Measurements from ENCODE around the gene PDCL2. TPM values are rescaled to one million over a fixed set of nuclear protein-coding genes. Genes with fewer than 3 reads are reported as not detected.
A peak's percentile ranks its signal among the peaks of the same experiment; 100 is the strongest.

PDCL2 gene
- total RNA-seq, 1 donor from 2014 or later: not detected

DNA sequence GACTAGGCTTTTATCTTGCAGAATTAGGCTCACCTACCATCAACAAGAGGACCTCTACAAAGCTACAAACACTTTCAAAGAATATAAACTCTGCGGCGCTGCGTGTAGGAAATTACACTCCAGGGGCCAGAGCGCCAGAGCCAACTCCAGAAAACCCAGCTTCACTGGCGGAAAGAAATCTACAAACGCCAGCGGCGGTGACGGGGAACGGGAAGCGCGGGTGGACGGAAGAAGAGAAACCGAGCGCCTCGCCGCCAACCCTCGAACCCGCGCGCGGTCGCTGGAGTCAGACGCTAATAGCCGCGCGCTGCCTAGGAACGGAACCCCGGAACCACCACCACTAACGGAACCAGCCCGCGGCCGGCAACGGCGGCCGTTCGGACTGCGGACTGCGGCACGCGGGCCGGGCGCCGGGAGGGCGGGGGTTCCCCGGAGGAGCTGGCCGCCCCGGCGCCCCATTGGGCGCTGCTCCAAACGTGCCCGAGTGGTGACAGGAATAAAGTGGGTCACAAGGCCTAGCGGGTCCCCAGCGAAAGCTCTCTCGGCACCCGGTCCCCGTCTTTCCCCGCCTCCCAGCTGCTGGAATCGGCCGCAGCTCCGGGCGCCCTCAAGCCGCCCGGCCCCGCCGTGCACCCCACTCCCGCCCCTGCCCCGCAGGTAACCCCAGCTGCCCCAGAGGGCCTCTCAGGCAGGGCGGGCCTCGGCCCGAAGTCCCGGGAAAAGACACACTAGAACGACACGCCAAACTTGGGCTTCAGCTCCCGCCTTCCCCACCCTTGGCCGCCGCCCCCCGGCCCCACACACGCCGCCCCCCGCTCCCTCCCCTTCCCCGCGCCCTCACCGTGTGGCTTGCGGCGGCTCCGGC lies 46.2 kb downstream of the PDCL2 start:
- peak; percentile 87 for DNase-seq (ENCODE audit: low spot score)
- intact Hi-C loops (cut with DNase I): loop anchor here (1.0 to 5.0 kb wide), 3 partner anchors 150 to 306 kb away; partner anchors contain the start of genes EXOC1 and SRD5A3

DNA sequence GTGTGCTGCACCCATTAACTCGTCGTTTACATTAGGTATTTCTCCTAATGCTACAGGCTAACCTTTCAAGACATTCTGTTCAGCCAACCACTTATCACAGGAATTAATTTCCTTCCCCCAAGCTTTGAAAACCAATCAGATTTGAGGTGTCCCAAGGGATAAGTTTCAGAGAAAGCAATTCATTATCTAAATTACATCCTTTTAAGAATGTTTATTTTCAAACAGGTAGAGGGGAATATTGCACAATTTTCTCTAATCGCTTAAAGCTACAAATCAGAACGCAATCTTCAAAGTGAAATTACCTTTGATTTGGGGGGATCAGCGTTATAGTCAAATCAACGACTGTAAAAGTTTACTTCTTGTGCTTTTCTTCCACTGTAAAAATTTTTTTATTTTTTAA lies 46.9 kb downstream of the PDCL2 start:
- DNase-seq (ENCODE audit: low spot score): no peak
- intact Hi-C loops (cut with DNase I): loop anchor here (5.0 kb wide), 1 partner anchor 307 kb away; the partner anchor contains the start of gene EXOC1

- intact Hi-C loops (cut with DNase I): no loop called here
- DNase-seq (ENCODE audit: low spot score): no peak
Observed at GRCh38 chr4:55543858-55544257, 48.2 kb downstream of the PDCL2 start.

GRCh38 chr4:55540271-55540670 lies 51.8 kb downstream of the PDCL2 start:
- intact Hi-C loops (cut with DNase I): no loop called here
- DNase-seq (ENCODE audit: low spot score): no peak

GRCh38 chr4:55539658-55540057 lies 52.4 kb downstream of the PDCL2 start:
- intact Hi-C loops (cut with DNase I): no loop called here
- no peak for DNase-seq (ENCODE audit: low spot score)

- DNase-seq (ENCODE audit: low spot score): no peak
Observed at GRCh38 chr4:55538531-55538930, 53.5 kb downstream of the PDCL2 start.

DNA sequence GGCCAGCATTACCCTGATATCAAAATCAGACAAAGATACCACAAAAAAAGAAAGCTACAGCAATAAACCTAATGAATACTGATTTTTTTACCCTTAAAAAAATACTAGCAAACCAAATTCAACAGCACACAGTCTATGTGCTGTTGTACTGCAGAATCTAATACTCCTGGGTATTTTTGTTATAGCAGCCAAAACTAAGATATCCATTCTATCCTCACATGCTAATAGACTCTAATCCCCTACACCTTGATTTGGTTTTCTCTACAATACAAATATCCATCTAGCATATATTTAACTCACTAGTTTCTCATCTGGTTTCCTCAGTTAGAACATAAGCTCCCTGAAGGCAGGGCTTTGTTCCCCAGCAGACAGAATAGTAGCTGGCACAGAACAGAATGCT lies 57.7 kb downstream of the PDCL2 start:
- intact Hi-C loops (cut with DNase I): no loop called here
- DNase-seq (ENCODE audit: low spot score): no peak

More at GRCh38 chr4:55538531-55538930, 53.5 kb downstream of the PDCL2 start:
- intact Hi-C loops (cut with DNase I): no loop called here

DNA sequence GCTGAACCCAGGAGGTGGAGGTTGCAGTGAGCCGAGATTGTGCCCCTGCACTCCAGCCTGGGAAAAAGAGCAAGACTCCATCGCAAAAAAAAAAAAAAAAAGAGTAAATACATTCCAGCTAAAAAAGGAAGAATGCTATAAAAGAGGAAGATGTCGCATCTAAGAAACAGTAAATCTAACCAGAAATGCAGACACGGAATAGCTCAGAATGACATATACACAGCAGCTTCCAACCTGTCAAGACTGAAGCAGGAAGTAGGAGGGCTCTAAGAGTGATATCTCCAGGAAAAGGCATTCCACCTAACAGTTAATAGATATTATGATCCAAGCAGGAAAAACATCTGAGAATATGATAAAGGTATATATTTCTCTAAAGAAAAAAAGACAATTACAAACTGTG lies 61.4 kb downstream of the PDCL2 start:
- DNase-seq (ENCODE audit: low spot score): no peak
- intact Hi-C loops (cut with DNase I): no loop called here

GRCh38 chr4:55530167-55530566 lies 61.9 kb downstream of the PDCL2 start:
- no peak for DNase-seq (ENCODE audit: low spot score)
- intact Hi-C loops (cut with DNase I): no loop called here

DNA sequence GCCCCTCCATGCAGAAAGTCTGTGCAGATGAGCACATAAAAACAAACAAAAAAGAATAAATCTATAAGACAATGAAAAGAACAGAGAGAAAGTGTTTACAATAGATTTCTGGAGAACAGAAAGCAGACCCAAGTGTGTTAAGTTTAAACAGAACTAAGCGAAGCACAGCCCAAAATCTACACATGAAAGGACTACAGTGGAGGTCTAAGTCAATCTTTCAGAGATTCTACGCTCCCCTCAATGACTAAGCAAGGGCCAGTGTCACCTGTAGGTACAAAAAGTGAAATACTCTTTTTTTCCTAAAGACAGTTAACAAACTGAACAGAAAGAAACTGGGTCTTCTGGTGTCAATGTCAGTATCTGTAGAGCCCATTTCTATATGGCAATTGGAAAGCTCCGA lies 63.6 kb downstream of the PDCL2 start:
- DNase-seq (ENCODE audit: low spot score): no peak
- intact Hi-C loops (cut with DNase I): no loop called here

DNA sequence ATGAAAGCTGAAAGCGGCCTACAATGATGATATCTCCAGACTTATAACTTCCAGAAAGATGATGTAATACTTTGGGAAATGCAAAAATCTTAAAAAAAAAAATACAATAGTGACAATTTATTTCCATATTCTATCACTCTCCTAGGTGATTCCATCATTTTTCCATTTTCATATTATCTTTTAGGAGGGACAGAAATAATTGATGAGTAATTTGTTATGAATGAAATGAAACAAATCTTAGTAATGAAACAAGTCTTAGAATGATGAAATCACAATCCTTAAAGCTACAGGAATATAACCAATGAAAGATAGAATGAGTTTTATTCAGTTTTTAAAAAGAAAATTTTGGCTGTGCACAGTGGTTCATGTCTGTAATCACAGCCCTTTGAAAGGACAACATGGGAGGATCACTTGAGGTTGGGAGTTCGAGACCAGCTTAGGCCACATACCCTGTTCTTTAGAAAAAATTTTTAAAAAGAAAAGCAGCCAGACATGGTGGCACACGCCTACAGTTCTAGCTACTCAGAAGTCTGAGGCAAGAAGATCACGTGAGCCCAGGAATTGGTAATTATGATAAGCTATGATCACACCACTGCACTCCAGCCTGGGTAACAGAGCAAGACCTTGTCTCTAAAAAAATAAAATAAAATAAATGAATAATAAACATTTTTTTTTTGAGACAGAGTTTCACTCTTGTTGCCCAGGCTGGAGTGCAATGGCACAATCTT lies 67.0 kb downstream of the PDCL2 start:
- intact Hi-C loops (cut with DNase I): no loop called here
- no peak for DNase-seq (ENCODE audit: low spot score)

DNA sequence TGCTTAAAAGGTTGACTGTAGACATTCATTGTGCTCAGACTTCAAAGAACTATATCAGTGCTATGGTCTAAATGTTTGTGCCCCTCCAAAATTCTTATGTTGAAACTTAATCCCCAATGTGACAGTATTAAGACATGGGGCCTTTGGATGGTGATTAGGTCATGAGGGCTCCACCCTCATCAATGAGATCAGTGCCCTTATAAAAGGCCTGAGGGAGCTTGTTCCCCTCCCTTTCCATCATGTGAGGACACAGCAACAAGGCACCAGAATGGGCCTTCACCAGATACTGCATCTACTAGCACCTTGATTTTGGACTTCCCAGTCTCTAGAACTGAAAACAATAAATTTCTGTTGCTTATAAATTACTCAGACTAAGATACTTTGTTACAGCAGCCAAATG lies 73.6 kb downstream of the PDCL2 start:
- intact Hi-C loops (cut with DNase I): no loop called here
- no peak for DNase-seq (ENCODE audit: low spot score)

DNA sequence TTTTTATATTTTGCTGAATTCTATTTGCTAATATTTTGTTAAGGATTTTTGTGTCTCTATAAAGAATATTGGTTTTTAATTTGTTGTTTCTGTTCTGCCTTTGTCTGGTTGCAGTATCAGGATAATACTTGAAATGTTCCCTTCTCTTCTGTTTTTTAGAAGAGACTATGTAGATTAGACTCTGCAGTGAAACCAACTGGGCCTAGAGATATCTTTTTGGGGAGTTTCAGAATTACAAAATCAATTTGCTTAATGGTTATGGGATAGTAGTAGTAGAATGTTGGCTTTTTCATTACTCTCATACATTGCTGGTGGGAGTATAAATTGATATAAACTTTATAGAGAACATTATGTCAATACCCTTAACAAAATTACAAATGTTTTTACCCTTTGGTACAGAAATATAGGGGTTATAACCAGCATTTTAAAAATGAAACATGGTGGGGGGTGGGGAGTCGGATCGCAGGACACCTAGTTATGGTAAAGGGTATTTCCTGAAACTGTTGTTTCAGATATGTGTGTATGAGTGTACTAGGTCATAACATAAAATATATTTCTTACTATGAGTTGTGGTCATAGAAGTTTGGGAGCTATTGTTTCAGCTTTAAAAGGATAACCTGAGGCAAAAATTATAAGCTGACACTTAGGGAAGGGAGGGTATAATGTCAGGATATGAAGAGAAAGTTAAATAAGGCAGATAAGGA lies 74.4 kb downstream of the PDCL2 start:
- DNase-seq (ENCODE audit: low spot score): no peak
- intact Hi-C loops (cut with DNase I): no loop called here

DNA sequence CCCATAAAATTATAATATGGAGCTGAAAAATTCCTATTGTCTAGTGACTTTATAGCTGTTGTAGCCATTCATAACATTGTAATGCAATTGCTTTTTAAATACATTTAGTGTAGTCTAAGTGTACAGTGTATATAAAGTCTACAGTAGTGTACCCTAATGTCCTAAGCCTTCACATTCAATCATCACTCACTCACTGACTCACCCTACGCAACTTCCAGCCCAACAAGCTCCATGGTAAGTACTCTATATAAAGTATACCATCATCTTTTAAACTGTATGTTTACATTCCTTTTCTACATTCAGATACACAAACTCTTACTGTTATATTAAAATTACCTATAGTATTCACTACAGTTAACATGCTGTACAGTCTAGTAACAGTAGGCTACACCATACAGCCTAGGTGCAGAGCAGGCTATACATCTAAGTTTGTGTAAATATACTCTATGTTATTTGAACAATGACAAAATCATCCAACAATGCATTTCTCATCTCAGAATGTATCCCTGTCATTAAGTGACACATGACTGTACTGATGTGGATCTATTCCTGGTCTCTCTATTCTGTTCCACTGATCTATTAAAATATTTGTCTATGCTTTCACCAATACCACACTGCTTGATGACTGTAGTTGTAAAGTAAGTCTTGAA lies 79.0 kb downstream of the PDCL2 start:
- intact Hi-C loops (cut with DNase I): no loop called here
- DNase-seq (ENCODE audit: low spot score): no peak

- intact Hi-C loops (cut with DNase I): no loop called here
- no peak for DNase-seq (ENCODE audit: low spot score)
Observed at GRCh38 chr4:55512077-55512476, 80.0 kb downstream of the PDCL2 start.

DNA sequence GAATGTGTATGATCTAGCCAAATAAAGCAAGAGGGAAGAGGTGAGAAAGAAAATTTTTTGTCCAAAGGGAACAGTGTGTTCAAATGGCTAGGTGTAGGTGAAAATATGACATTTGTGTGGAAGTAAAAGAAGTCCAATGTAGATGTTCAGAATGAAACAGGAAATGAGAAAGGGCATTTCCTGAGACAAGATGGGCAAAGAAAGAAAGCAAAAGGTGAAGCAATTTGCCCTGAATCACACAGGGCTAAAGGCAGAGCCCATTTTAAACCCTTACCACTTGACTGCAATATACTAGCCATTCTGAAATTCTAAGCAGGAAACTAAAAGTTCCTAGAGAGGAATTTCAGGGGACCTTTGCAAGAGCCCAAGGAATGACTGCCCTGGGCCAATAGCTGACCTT lies 81.4 kb downstream of the PDCL2 start:
- no peak for DNase-seq (ENCODE audit: low spot score)
- intact Hi-C loops (cut with DNase I): no loop called here

GRCh38 chr4:55509266-55509665 lies 82.8 kb downstream of the PDCL2 start:
- intact Hi-C loops (cut with DNase I): no loop called here

DNA sequence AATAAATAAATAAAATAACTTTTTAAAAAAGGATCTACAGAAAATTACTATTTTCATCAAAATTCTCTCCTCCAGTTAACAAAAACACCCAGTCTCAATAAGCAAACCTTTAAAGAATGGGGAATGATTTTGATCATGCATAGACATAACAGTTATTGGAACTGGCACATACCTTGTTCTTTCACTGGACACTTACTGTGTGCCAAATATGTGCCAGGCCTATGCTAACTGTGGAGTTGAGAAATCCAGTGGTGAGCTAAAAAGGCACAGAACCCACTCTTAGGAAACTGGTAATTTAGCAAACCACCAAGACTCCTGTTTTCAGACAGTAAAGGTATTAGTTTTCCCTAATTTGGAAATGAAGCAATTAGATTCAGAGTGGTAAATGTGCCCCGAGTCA lies 84.4 kb downstream of the PDCL2 start:
- intact Hi-C loops (cut with DNase I): no loop called here
- no peak for DNase-seq (ENCODE audit: low spot score)

More at GRCh38 chr4:55509266-55509665, 82.8 kb downstream of the PDCL2 start:
- DNase-seq (ENCODE audit: low spot score): no peak

All from cardiac septum (tissue), 1 donor.